Uterus (tissue), 4 donors: ENCODE measurements around the gene TTC9C. TPM values are rescaled to one million over a fixed set of nuclear protein-coding genes. Genes with fewer than 3 reads are reported as not detected.

Experiments used
- DNase-seq, 2 donors: peaks; one replicate each; pipeline ENCODE4 v3.0.0-alpha.2; 2019 to 2020
- H3K27ac ChIP-seq, 2 donors: fragments of 200-600 bp; sonication (generic); 1 replicate in 1 of 2; 2 replicates in 1 of 2; pipeline ENCODE4 v1.5.1; 2016 to 2018
- H3K27me3 ChIP-seq, 2 donors: fragments of 200-600 bp; sonication (generic); one replicate each; pipeline ENCODE4 v1.5.1; 2018 to 2019; ENCODE audit warnings: control low read depth in 1 of 2
- H3K36me3 ChIP-seq, 2 donors: fragments of 200-600 bp; sonication (generic); one replicate each; pipeline ENCODE4 v1.5.1; 2019; ENCODE audit warnings: control low read depth in 1 of 2
- H3K4me1 ChIP-seq, 2 donors: fragments of 200-600 bp; sonication (generic); one replicate each; pipeline ENCODE4 v1.5.1; 2018 to 2019; ENCODE audit warnings: control low read depth in 1 of 2
- H3K4me3 ChIP-seq, 2 donors: fragments of 200-600 bp; sonication (generic); 1 replicate in 1 of 2; 2 replicates in 1 of 2; pipeline ENCODE4 v1.5.1; 2018 to 2019; ENCODE audit warnings: mild to moderate bottlenecking in 1 of 2
- H3K9me3 ChIP-seq, 2 donors: fragments of 200-600 bp; sonication (generic); one replicate each; pipeline ENCODE4 v1.5.1; 2019; ENCODE audit warnings: control low read depth in 1 of 2
- POLR2A ChIP-seq, 2 donors: fragments of 450-650 bp; IDR thresholded peaks; one replicate each; pipeline ENCODE4 v1.6.1; 2016; ENCODE audit warnings: antibody characterized with exemption in 2 of 2, mild to moderate bottlenecking in 1 of 2, moderate library complexity in 1 of 2
- intact Hi-C: fragments of 100-400 bp; cut with DNase I; formaldehyde crosslinking; loops from one replicate; pipeline ENCODE4 v1.15.1; 2023; ENCODE audit warnings: low total_unique reads
- total RNA-seq, 4 donors: library from RNA; depleted of rRNA in 3 of 4; stranded (reverse); fragments of >200 nt in 3 of 4; gene quantifications; one replicate each; pipeline versions ENCODE4 v1.1.0 to v1.2.4, GENCODE V29; 2014 to 2023
- TF ChIP-seq, protein P1 (sequence below), 4 experiments: fragments of 200-600 bp in 2 of 4; fragments of 450-650 bp in 2 of 4; sonication (generic) in 2 of 4; IDR thresholded peaks; one replicate each; pipeline ENCODE4 v1.5.1; 2016 to 2019; ENCODE audit warnings: antibody characterized with exemption in 4 of 4, mild to moderate bottlenecking in 2 of 4, moderate library complexity in 1 of 4
- donor health status: DM: yes; HTN: yes; CAD: no.

The TTC9C gene
- total RNA-seq, 4 donors from 2014 or later, result 1.3 to 32.4 (median 16.3) TPM

DNA sequence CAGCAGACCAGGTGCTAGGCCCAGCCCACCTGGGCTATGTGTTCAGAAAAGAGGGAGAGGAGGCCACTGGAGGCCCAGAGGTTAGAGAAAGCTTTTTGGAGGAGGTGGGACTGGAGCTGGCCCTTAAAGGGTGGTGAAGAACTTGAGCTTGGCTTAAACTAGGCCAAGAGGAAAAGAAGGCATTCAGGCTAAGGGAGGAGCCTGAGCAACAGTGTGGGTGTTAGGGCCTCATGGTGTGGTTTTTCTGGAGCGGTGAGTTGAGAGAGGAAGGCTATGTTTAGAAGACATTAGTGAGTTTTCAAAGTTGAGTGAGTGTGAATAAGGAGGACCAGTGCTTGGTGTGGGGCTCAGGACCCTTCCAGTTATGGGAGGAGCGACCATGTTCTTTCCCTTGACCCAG, 49.1 kb downstream of the TTC9C start:
- Histone ChIP-seq H3K4me1 (no peaks in the 10 kb centered on the region), H3K27me3 (no peaks in the 10 kb centered on the region), H3K27ac (no peak overlapping the region), H3K9me3 (no peaks in the 10 kb centered on the region), H3K36me3 (no peaks in the 10 kb centered on the region), H3K4me3 (no peak overlapping the region)
- DNase-seq, result no peak
- TF ChIP-seq POLR2A (IDR thresholded peaks at IDR 0.05), result no peak
- TF ChIP-seq, protein P1, sequence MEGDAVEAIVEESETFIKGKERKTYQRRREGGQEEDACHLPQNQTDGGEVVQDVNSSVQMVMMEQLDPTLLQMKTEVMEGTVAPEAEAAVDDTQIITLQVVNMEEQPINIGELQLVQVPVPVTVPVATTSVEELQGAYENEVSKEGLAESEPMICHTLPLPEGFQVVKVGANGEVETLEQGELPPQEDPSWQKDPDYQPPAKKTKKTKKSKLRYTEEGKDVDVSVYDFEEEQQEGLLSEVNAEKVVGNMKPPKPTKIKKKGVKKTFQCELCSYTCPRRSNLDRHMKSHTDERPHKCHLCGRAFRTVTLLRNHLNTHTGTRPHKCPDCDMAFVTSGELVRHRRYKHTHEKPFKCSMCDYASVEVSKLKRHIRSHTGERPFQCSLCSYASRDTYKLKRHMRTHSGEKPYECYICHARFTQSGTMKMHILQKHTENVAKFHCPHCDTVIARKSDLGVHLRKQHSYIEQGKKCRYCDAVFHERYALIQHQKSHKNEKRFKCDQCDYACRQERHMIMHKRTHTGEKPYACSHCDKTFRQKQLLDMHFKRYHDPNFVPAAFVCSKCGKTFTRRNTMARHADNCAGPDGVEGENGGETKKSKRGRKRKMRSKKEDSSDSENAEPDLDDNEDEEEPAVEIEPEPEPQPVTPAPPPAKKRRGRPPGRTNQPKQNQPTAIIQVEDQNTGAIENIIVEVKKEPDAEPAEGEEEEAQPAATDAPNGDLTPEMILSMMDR (IDR thresholded peaks at IDR 0.05), result no peak
- intact Hi-C loops, result no loop called here

DNA sequence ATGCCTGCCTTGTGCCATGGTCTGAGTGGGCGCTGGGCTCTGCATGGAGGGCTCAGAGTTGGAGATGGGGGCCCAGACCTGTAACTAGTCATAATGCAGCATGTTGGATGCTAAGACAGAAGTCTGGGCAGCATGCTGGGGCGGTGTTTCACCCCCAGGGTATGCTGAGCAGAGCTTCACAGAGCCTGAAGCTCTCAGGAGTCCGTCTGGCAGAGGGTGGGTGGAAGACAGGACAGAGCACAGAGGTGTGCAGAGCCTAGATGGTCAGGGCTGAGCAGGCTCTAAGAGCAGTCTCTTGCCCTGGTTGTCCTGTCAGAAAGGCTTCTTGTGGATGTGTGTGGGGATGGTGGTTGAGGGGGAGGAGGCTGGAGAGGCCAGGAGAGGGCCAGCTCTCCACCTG, 50.2 kb downstream of the TTC9C start:
- Histone ChIP-seq H3K4me1 (no peaks in the 10 kb centered on the region), H3K27ac (no peak overlapping the region), H3K36me3 (no peaks in the 10 kb centered on the region), H3K9me3 (no peaks in the 10 kb centered on the region), H3K27me3 (no peaks in the 10 kb centered on the region), H3K4me3 (no peak overlapping the region)
- no peak for TF ChIP-seq POLR2A (IDR thresholded peaks at IDR 0.05)
- TF ChIP-seq, protein P1 (IDR thresholded peaks at IDR 0.05), result no peak
- intact Hi-C loops, result no loop called here
- no peak for DNase-seq

DNA sequence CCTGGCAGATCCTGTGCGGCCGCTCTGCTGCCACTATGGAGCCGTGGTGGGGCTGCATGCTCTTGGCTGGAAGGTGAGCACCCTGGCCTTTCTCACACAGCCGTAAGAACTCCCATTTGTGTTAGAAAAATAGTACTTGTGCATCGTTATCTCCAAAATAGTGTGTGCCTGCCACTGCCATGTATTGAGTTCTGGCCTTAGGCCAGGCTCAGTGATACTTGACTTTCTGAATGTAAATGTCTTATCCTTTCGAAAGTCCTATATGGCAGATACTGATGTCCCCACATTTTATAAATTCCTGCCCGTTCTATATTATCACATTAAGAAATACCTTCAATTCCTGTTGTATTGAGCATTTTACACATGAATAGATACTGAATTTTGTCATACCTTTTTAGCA, 54.5 kb downstream of the TTC9C start:
- no peaks in the 10 kb centered on the region for H3K9me3 ChIP-seq
- H3K27me3 ChIP-seq, result no peaks in the 10 kb centered on the region
- DNase-seq, result no peak
- H3K36me3 ChIP-seq, result no peaks in the 10 kb centered on the region
- H3K4me1 ChIP-seq, result no peaks in the 10 kb centered on the region
- TF ChIP-seq, protein P1 (IDR thresholded peaks at IDR 0.05), result no peak
- TF ChIP-seq POLR2A (IDR thresholded peaks at IDR 0.05), result no peak
- intact Hi-C loops, result no loop called here
- no peak overlapping the region for H3K4me3 ChIP-seq
- no peak overlapping the region for H3K27ac ChIP-seq

DNA sequence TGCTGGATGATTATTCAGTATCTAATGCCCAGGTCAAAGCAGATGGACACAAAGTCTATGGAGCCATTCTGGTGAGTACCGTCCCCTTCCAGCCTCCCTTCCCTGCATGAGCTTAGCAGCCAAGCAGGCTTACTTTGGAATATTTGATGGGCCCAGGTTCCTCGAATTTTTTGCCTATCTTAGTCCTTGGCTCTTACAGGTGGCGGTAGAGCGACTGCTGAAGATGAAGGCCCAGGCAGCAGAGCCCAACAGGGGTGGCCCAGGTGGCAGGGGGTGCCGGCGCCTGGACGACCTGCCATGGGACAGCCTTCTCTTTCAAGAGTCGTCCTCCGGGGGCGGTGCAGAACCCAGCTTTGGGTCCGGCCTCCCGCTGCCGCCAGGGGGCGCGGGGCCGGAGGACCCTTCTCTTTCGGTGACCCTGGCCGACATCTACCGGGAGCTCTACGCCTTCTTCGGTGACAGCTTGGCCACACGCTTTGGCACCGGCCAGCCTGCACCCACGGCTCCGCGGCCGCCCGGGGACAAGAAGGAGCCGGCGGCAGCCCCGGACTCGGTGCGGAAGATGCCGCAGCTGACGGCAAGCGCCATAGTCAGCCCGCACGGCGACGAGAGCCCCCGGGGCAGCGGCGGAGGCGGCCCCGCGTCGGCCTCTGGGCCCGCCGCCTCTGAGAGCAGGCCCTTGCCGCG, 58.2 kb downstream of the TTC9C start:
- H3K4me3 ChIP-seq, result peak overlapping the region; percentile 84 to 96
- H3K27ac ChIP-seq, result peak overlapping the region; percentile 96 to 97
- intact Hi-C loops, result loop anchor here (2.0 kb wide), 1 partner anchor 76 kb away; no protein-coding TSS in a partner anchor
- peak; percentile 87 to 88 for DNase-seq
- no peaks in the 10 kb centered on the region for H3K36me3 ChIP-seq
- no peaks in the 10 kb centered on the region for H3K9me3 ChIP-seq
- H3K4me1 ChIP-seq, result no peaks in the 10 kb centered on the region
- TF ChIP-seq POLR2A (IDR thresholded peaks at IDR 0.05), result no peak
- TF ChIP-seq, protein P1 (IDR thresholded peaks at IDR 0.05), result peak; percentile 96 to 98 (median 96)
- no peaks in the 10 kb centered on the region for H3K27me3 ChIP-seq

DNA sequence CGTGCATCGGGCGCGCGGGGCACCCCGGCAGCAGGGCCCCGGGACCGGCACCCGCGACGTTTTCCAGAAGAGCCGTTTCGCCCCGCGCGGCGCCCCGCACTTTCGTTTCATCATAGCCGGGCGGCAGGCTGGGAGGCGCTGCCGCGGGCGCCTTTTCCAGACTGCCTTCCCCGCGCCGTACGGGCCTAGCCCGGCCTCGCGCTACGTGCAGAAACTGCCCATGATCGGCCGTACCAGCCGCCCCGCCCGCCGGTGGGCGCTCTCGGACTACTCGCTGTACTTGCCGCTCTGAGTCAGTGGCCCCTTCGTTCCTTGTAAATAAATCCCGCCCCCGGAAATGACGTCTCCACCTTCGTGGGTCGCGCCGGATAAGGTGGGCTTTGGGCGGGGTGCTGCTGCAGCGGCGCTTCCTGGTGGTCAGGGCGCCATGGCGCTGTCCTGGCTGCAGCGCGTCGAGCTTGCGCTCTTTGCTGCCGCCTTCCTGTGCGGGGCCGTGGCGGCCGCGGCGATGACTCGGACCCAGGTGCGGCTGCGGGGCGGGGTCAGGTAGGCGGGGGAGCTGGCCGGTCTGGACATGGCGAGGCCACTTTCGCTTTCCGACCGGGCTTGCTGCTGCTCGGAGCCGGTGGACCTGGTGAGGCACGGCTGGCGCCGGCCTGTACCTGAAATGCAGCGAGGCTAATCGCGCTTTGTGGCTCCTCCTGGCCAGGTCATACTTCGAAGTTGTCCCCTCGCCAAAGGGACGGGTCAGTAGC, 58.9 kb downstream of the TTC9C start, which contains the start of gene TMEM179B:
TMEM179B (plus strand) TSS at position 398 of the 755 bp plus-strand sequence; CDS start at position 428, 30 bp downstream.
- intact Hi-C loops, result loop anchor here (2.0 kb wide), 1 partner anchor 76 kb away; no protein-coding TSS in a partner anchor
- peak within 1 kb of the TSS; percentile 96 to 97 for H3K27ac ChIP-seq
- peak within 1 kb of the TSS; percentile 84 to 96 for H3K4me3 ChIP-seq
- DNase-seq, result peak; percentile 96 to 99
- H3K27me3 ChIP-seq, result no peaks in the 10 kb centered on the region
- peaks cover 0 to 2% of the 10 kb centered on the region in 2 donors for H3K4me1 ChIP-seq
- no peaks in the 10 kb centered on the region for H3K36me3 ChIP-seq
- TF ChIP-seq POLR2A (IDR thresholded peaks at IDR 0.05), result peak; percentile 96 to 98
- TF ChIP-seq, protein P1 (IDR thresholded peaks at IDR 0.05), result peak in 3 of 4 experiments; percentile 61 to 67 (median 61)
- H3K9me3 ChIP-seq, result no peaks in the 10 kb centered on the region
